HCT116 (cell line): ENCODE data around the gene EPS8.

Experiments
- POLR2AphosphoS5 ChIP-seq: IDR thresholded peaks from 2 replicates; pipeline ENCODE4 v1.6.1; 2011; ENCODE audit warnings: mild to moderate bottlenecking, low read depth, low read length, moderate library complexity
- YY1 ChIP-seq: IDR thresholded peaks from 2 replicates; pipeline ENCODE4 v1.6.1; 2011; ENCODE audit warnings: low read length, low read depth, moderate library complexity, mild to moderate bottlenecking; ENCODE audit not compliant: insufficient replicate concordance; ENCODE audit errors: extremely low read depth
- ZFX ChIP-seq: fragments of 450-650 bp; IDR thresholded peaks from 2 replicates; pipeline ENCODE4 v1.6.1; 2017
- ZNF274 ChIP-seq: fragments of 200-500 bp; sonication (Bioruptor generic); IDR thresholded peaks from 2 replicates; pipeline ENCODE4 v1.6.1; 2014; ENCODE audit warnings: mild to moderate bottlenecking, low read depth, low read length, inconsistent platforms
- TF ChIP-seq, protein P1 (sequence below), 3 experiments: fragments of 200-600 bp in 1 of 3; sonication (generic) in 1 of 3; IDR thresholded peaks in 2 of 3; conservative IDR thresholded peaks in 1 of 3; 2 replicates each; pipeline ENCODE4 v1.5.1; 2012 to 2017; ENCODE audit warnings: low read depth in 2 of 3, low read length in 2 of 3, antibody characterized with exemption in 1 of 3, borderline replicate concordance in 1 of 3, control low read depth in 1 of 3, mild to moderate bottlenecking in 1 of 3, mixed read lengths in 1 of 3, mixed run types in 1 of 3, moderate library complexity in 1 of 3; ENCODE audit not compliant: insufficient read depth in 1 of 3

DNA sequence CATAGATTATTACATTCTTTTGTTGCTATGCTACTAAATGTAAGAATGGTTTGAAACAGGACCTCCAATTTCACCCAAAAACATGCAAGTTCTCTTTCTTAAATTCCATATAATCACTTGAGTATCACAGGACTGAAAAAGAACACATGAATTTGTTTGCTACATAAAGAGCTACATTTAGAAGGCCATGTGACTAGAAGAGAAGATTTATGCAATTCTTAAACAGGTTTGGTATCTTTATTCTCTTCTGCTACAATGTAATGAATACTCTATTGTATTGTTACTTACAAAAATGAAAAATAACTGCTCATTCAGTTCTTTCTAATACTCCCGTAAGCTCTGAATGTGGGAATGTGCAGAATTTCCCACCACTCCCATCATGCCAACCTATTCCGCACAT, 9.3 kb downstream of the EPS8 start:
- TF ChIP-seq, protein P1, sequence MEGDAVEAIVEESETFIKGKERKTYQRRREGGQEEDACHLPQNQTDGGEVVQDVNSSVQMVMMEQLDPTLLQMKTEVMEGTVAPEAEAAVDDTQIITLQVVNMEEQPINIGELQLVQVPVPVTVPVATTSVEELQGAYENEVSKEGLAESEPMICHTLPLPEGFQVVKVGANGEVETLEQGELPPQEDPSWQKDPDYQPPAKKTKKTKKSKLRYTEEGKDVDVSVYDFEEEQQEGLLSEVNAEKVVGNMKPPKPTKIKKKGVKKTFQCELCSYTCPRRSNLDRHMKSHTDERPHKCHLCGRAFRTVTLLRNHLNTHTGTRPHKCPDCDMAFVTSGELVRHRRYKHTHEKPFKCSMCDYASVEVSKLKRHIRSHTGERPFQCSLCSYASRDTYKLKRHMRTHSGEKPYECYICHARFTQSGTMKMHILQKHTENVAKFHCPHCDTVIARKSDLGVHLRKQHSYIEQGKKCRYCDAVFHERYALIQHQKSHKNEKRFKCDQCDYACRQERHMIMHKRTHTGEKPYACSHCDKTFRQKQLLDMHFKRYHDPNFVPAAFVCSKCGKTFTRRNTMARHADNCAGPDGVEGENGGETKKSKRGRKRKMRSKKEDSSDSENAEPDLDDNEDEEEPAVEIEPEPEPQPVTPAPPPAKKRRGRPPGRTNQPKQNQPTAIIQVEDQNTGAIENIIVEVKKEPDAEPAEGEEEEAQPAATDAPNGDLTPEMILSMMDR (IDR thresholded peaks at IDR 0.05 in 2 of 3, conservative IDR thresholded peaks at IDR 0.05 in 1 of 3; ENCODE audit: borderline replicate concordance in 1 of 3, insufficient read depth in 1 of 3, low read depth in 2 of 3, low read length in 2 of 3), result no peak
- no peak for TF ChIP-seq ZNF274
- no peak for TF ChIP-seq YY1
- no peak for TF ChIP-seq POLR2AphosphoS5
- TF ChIP-seq ZFX, result no peak
